ENCODE measurements around the gene CD276.

The CD276 gene

GRCh38 chr15:73687351-73687750 lies 3.2 kb downstream of the CD276 start:
- H3K36me3 ChIP-seq (ENCODE audit: control insufficient read depth, insufficient read depth, low read length), result no peaks in the 10 kb centered on the region
- TF ChIP-seq CTCF (IDR thresholded peaks at IDR 0.05), result no peak
- no peak overlapping the region for H3K4me3 ChIP-seq (ENCODE audit: low read depth, low read length)
- no peaks in the 10 kb centered on the region for H3K27me3 ChIP-seq (ENCODE audit: control insufficient read depth, insufficient read depth, low read length)
- no peak overlapping the region for H3K4me2 ChIP-seq (ENCODE audit: low read length)
- H3K9me3 ChIP-seq (ENCODE audit: control insufficient read depth, low read length), result no peaks in the 10 kb centered on the region
- H2AFZ ChIP-seq, result no peak overlapping the region
- H3K9ac ChIP-seq, result no peak overlapping the region
- no peak overlapping the region for H3K27ac ChIP-seq
- no peaks in the 10 kb centered on the region for H3K79me2 ChIP-seq
- H3K4me1 ChIP-seq, result no peaks in the 10 kb centered on the region

GRCh38 chr15:73688455-73688854 lies 4.3 kb downstream of the CD276 start:
- no peak overlapping the region for H2AFZ ChIP-seq
- H3K79me2 ChIP-seq, result no peaks in the 10 kb centered on the region
- H3K4me1 ChIP-seq, result no peaks in the 10 kb centered on the region
- TF ChIP-seq CTCF (IDR thresholded peaks at IDR 0.05), result no peak
- no peak overlapping the region for H3K4me2 ChIP-seq (ENCODE audit: low read length)
- no peak overlapping the region for H3K27ac ChIP-seq
- H3K9me3 ChIP-seq (ENCODE audit: control insufficient read depth, low read length), result no peaks in the 10 kb centered on the region
- no peaks in the 10 kb centered on the region for H3K27me3 ChIP-seq (ENCODE audit: control insufficient read depth, insufficient read depth, low read length)
- no peak overlapping the region for H3K4me3 ChIP-seq (ENCODE audit: low read depth, low read length)
- no peak overlapping the region for H3K9ac ChIP-seq
- no peaks in the 10 kb centered on the region for H3K36me3 ChIP-seq (ENCODE audit: control insufficient read depth, insufficient read depth, low read length)

- no peak overlapping the region for H3K27ac ChIP-seq
- no peaks in the 10 kb centered on the region for H3K9me3 ChIP-seq (ENCODE audit: control insufficient read depth, low read length)
Observed at GRCh38 chr15:73691396-73691795, 7.2 kb downstream of the CD276 start.

GRCh38 chr15:73694419-73694818 lies 10.2 kb downstream of the CD276 start:
- no peak overlapping the region for H3K27ac ChIP-seq
- H3K4me1 ChIP-seq, result no peaks in the 10 kb centered on the region
- no peaks in the 10 kb centered on the region for H3K27me3 ChIP-seq (ENCODE audit: control insufficient read depth, insufficient read depth, low read length)
- no peak overlapping the region for H3K4me2 ChIP-seq (ENCODE audit: low read length)
- no peak overlapping the region for H2AFZ ChIP-seq
- peaks cover 3% of the 10 kb centered on the region for H3K79me2 ChIP-seq
- H3K9me3 ChIP-seq (ENCODE audit: control insufficient read depth, low read length), result no peaks in the 10 kb centered on the region
- no peak overlapping the region for H3K9ac ChIP-seq
- no peak for TF ChIP-seq CTCF (IDR thresholded peaks at IDR 0.05)
- no peak overlapping the region for H3K4me3 ChIP-seq (ENCODE audit: low read depth, low read length)
- H3K36me3 ChIP-seq (ENCODE audit: control insufficient read depth, insufficient read depth, low read length), result no peaks in the 10 kb centered on the region

More at GRCh38 chr15:73691396-73691795, 7.2 kb downstream of the CD276 start:
- Histone ChIP-seq H3K4me1 (no peaks in the 10 kb centered on the region), H3K27me3 (ENCODE audit: control insufficient read depth, insufficient read depth, low read length) (no peaks in the 10 kb centered on the region), H3K4me3 (ENCODE audit: low read depth, low read length) (no peak overlapping the region), H3K79me2 (peaks cover 3% of the 10 kb centered on the region), H3K9ac (no peak overlapping the region), H3K36me3 (ENCODE audit: control insufficient read depth, insufficient read depth, low read length) (no peaks in the 10 kb centered on the region), H2AFZ (no peak overlapping the region), H3K4me2 (ENCODE audit: low read length) (no peak overlapping the region)
- no peak for TF ChIP-seq CTCF (IDR thresholded peaks at IDR 0.05)

- H3K27me3 ChIP-seq (ENCODE audit: control insufficient read depth, insufficient read depth, low read length), result no peaks in the 10 kb centered on the region
- TF ChIP-seq CTCF (IDR thresholded peaks at IDR 0.05), result no peak
- H3K36me3 ChIP-seq (ENCODE audit: control insufficient read depth, insufficient read depth, low read length), result no peaks in the 10 kb centered on the region
- no peak overlapping the region for H3K4me2 ChIP-seq (ENCODE audit: low read length)
- H3K79me2 ChIP-seq, result peaks cover 4% of the 10 kb centered on the region
- no peak overlapping the region for H3K4me3 ChIP-seq (ENCODE audit: low read depth, low read length)
- no peaks in the 10 kb centered on the region for H3K4me1 ChIP-seq
- no peak overlapping the region for H3K9ac ChIP-seq
- no peak overlapping the region for H3K27ac ChIP-seq
- H3K9me3 ChIP-seq (ENCODE audit: control insufficient read depth, low read length), result no peaks in the 10 kb centered on the region
- no peak overlapping the region for H2AFZ ChIP-seq
Observed at GRCh38 chr15:73695773-73696640, 11.8 kb downstream of the CD276 start.

All from parathyroid adenoma (tissue), 2 donors.